Stimulated activated CD4-positive, alpha-beta T cell treated with anti-CD3 and anti-CD28 coated beads, Interleukin-1b, Interleukin-23, amount 100 ng/mL, for 4 hours (primary cell): ENCODE results near the gene COL1A1.
A peak's percentile ranks its signal among the peaks of the same experiment; 100 is the strongest.

Source experiments
- DNase-seq, 2 donors: peaks; one replicate each; pipeline ENCODE4 v3.0.0-alpha.2; 2020; ENCODE audit warnings: low read depth in 2 of 2

Gene COL1A1

DNA sequence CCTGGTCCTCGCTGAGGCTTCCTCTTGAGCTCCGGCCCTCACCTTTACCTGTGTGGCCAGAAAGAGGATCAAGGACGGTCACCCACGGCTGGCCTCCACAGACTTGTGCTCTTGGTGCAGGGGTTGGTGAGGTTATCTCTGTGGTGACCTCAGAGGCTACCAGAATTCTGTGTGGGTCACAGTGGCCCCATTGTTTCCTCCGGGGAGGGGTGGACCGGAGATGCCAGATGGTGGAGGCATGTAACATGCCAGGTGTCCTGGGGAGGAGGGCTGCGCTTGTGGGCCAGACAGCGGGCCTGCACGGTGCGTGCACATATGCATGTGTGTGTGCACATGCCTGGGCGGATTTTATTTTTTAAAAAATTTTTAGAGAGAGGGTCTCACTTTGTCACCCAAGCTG is 29.3 kb downstream of the COL1A1 start:
- no peak for DNase-seq

DNA sequence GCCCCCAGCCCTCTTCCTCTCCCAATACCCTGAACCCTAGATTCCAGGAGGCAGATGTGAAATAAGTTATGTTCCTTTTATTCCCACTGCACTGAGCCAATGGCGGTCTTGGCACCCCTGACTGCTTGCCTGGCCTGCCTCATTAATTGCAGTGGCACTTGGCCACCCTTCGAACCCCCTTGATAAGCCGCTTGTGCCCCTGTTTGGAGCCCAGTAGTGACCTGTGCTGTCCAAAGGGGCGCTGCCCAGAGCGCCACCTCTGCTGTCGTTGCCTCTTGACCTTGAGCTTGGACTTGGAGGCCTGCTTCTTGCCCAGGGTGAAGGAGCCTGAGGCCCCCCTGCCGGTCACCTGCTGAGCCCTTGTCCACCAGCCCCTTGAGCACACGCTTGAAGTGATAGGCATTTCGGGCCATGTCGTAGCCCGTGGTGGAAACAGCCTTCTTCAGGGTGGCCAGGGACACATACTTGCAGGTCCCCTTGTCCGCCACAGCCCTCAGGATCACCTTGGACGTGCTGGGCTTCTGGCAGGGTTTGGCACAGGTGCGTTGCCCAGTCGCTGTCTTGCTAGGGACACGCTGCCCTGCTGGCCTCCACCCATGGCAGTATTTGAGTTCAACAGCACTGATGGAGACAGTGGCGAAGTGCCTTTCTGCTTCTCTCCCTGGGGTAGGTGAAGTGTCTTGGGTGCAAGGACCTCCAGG is 29.9 kb downstream of the COL1A1 start:
- DNase-seq = no peak

DNA sequence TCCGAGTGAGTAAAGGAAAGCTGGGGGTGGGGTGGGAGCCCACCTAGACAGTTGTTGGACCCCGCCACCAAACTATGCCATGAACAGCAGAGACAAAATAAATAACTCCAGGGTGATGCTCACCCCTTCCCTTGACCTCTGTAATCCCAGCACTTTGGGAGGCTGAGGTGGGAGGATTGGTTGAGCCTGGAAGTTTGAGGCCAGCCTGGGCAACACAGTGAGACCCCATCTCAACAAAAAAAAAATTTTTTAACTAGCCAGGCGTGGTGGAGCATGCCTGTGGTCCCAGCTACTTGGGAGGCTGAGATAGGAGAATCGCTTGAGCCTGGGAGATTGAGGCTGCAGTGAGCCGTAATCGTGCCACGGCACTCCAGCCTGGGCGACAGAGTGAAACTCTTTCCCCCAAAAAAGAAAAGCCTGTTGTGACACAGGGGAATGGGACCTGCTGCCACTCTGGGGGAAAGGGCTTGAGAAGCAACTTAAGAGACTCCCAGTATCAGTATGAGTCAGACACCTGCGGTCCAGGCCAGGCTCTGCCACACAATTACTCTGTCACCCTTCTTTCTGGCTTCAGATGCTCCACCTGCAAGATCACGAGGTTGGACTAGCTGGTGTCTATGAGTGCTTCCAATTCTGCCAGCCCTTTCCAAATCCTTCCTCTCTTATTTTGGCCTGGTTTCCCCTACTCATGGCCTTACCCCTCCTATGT is 30.6 kb downstream of the COL1A1 start:
- DNase-seq = no peak

DNA sequence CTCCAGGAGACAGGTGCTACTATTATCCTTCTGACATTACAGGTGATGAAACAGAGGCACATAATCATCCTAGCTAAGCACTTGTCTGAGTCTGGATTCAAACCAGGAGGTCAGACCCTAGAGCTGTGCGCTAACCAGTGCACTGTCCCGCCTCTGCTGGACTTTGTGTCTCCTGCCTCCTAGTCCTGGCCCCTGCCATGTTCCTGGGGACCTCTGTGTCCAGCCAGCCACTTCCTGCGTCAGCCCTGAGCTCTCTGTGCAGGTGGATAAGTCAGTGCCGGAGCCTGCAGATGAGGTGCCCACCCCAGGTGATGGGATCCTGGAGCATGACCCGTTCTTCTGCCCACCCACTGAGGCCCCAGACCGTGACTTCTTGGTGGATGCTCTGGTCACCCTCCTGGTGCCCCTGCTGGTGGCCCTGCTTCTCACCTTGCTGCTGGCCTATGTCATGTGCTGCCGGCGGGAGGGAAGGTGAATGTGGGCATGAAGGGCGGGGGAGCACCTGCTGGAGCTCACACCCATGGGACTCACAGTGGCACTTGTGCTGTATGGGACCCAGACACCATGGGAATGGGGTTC is 31.5 kb downstream of the COL1A1 start:
- DNase-seq = no peak

DNA sequence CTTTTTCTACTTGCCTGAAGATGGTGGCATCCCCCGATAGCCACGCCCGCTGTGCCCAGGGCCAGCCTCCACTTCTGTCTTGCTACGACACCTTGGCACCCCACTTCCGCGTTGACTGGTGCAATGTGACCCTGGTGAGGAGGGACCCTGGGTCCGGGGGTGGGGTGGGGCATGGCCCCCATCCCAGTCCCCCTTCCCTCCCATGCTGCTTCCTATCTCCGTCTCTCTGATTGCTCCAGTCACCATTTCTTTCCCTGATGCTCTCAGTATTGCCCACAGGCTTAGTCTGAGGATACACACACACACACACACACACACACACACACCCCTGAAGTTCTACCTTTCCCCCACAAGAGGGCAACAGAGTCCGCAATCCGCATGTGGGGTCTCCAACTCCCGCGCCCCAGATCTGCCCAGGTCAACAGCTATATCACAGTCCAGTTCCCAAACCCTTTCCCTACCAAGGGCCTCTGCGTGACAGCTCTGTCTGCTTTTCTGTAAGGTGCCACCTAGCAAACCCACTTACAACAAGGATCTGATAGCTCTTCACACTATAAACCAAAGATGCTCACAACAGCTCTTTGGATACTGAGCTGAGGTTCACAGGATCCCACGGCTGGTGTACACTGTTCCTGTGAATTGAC is 32.2 kb downstream of the COL1A1 start:
- DNase-seq = peak in 1 of 2 donors; percentile 59

DNA sequence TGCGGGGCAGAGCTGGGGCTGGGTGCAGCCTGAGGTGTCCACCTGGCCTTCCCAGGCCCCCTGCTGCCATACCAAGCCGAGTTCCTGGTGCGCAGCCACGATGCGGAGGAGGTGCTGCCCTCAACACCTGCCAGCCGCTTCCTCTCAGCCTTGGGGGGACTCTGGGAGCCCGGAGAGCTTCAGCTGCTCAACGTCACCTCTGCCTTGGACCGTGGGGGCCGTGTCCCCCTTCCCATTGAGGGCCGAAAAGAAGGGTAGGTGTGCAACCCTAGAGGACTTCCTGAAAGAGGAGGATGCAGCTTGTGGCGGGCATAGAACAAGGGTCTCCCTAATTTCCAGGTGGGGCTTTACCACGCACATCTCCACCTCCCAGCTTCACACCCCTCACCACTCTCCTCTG is 33.1 kb downstream of the COL1A1 start:
- DNase-seq = no peak

DNA sequence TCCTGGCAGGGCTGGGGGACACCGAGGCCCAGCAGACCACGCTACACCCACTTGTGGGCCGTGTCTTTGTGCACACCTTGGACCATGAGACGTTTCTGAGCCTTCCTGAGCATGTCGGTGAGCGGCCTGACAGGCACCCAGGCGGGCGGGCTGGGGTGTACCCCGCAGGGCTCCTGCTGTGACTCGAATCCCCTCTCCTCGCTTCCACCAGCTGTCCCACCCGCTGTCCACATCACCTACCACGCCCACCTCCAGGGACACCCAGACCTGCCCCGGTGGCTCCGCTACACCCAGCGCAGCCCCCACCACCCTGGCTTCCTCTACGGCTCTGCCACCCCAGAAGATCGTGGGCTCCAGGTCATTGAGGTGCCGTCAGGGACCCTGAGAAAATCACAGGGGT is 34.1 kb downstream of the COL1A1 start:
- DNase-seq = no peak

DNA sequence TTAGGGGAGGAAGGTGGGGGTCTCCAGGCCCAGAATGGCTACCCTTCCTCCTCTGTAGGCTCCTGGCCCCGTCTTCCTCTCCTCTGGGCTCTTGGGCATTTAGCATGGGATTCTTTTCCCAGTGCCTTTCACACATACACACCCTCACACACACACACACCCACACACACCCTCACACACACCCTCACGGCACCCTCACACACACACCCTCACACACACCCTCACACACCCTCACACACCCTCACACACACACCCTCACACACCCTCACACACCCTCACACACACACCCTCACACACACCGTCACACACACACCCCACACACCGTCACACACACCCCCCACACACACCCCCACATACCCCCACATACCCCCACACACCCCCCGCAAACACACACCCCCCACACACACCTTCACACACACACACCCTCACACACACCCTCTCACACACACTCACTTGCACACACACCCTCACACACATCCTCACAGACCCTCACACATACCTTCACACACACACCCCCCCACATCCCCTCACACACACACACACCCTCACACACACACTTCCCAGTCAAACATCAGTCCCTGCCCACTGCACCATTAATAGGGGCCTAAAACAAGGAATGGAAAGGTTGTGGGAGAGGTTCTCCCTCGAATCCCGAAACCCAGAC is 34.8 kb downstream of the COL1A1 start:
- no peak for DNase-seq

DNA sequence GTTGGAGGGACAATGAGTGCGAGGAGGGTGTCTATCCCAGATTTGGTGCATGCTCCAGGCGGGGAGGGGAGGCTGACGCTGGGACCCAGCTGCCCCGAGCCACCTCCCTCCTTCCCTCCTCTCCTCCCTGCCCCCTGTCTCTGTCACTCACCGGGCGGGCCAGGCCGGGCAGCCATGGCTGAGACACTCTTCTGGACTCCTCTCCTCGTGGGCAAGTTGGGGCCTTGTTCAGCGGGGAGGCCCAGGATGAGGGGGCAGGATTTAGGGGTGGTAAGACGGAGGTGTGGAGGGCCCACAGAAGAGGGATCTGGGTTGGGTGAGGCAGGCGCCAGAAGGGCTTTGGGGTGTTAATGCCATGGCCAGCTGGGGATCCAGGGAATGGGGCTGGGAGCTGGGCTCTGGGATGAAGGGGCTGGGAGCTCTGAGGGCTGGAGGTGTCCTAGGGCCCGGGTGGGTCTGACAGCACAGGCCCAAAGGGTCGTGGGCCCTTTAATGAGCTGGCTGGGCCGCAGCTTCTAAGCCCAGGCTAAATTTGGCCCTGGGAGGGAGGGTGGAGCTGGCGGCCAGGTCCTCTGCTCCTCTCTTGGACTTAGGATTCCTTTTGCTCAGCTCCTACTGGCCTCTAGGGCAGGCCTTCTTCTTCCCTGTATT is 35.4 kb downstream of the COL1A1 start, which contains the start of gene SGCA:
Gene SGCA (plus strand): TSS at position 139 of the 651 bp plus-strand sequence. CDS start 36 bp downstream, at position 175.
- DNase-seq = no peak

DNA sequence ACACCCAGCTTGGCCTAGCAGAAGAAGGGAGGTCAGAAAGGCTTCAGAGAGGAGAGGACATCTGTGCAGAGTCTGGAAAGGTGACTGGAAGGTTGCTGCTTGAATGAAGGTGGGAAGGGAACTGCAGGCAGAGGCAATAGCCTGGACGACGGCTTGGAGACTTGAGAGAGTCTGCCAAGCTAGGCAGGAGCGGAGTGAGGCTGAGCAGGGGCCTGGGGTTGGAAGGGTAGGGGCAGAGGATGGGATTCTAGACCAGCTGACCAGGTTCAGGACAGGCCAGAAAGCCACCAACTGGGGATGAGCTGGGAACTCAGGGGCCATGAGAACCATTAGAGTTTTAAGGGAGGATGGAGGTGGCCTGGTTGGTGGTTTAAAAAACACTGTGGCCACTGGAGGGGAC is 36.0 kb downstream of the COL1A1 start:
- no peak for DNase-seq

DNA sequence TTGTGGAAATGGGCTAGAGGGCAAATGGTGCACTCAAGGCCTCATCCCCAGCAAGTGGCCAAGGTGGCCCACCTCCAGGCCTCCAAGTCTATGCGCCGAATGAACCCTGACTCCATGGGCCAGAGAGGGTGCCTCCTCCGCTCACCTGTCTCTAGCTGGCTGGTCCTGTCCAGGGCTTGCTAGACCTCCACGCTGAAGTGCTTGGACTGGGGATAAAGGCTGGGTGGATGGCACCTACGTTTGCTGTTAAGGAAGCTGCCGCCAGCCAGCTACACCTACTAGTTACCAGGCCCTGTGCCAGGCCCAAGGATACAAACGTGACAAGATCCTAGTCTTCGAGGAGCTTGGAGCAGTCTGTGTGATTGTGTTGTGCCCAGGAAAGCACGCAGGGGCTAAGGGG is 36.4 kb downstream of the COL1A1 start:
- no peak for DNase-seq

DNA sequence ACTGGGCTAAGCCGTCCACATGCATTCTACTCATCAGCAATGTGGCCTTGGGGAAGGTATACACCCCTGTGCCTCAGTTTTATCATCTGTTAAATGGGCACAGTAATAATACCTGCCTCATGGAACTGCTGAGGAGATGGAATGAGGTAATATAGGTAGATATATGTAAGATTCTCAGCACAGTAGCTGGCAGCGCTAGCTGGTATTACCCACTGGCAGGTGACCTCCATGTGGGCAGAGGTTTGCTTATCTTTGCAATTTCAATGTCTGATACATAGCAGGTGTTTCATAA is 36.8 kb downstream of the COL1A1 start:
- DNase-seq = no peak

DNA sequence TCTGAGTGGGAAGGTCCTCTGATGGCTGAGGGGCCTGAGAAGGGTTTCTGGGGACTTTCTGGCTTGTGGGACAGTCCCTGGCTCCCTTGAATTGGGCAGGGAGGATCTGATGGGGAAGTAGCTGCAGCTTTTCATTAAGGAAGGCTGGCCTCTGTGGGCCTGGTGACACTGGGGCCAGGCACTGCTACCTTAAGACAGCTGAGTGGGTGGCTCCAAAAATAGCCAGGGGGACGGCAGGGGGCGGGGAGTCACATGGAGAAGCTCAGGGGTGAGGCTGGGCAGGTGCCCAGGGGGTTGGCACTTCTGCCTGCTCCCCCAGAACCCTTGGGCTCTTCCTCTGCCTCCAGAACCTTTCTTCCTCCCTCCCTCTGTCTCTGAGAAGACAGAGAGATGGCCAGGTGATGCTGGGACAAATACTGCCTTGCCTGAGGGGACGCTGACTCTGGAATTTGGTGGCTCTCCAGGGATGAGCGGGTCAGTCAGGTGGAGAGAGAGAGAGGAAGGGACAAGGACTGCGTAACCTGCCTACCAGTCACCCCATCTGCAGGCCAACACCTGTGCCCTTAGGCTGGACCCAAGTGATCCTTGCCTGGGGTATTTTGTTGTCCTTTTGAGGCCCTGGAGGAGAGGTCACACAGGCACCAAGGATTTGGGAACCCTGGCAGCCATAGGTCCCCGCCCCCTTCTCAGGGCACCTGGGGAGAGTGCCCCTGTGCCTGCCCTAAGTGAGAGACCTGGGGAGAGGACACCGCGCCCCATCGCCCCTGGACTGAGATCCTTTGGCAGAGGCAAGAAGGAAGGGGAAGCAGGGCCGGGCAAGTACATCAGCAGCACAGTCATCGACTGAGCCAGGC is 37.4 kb downstream of the COL1A1 start:
- no peak for DNase-seq

DNA sequence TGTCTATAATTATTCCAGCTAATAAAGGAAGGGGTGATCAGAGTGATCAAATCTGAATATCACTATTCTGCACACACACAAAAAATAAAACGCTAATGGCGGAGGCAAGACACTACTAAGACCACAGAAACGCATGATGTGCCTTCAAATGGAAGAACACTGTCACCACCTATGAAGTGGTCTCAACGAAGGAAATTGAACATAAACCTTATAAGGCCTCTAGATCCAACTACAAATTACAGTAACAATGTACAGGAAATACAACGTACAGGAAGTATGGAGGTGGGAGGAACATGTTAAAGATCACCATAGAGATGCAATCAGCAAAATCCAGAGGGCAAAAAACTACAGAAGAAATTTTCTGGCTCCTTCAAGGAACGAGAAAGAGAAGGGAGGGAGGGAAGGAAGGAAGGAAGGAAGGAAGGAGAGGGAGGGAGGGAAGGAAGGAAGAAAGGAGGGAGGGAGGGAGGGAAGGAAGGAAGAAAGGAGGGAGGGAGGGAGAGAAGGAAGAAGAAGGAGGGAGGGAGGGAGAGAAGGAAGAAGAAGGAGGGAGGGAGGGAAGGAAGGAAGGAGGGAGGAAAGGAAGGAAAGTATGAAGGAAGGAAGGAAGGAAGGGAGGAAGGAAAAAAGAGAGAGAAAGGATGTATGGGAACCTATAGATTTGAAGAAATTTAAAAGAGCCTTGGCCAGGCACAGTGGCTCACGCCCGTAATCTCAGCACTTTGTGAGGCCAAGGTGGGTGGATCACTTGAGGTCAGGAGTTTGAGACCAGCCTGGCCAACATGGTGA is 38.8 kb downstream of the COL1A1 start:
- no peak for DNase-seq

DNA sequence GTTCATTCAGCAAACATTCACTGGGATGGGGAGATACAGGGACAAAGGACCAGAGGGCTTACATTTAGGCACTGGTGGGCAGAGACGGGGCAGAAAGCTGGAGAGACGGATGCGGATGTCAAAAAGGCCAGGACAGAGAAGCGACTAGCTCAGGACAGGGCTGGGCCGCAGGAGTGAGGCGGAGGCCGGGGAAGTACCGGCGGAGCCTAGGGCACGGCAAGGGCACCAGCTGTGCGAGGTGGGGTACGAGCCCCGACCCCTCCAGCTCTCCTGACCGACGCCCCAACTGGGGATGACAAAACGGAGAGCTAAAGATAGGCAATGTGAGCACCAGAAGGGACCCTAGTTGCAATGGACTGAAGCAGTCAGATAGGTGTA is 39.5 kb downstream of the COL1A1 start:
- no peak for DNase-seq

DNA sequence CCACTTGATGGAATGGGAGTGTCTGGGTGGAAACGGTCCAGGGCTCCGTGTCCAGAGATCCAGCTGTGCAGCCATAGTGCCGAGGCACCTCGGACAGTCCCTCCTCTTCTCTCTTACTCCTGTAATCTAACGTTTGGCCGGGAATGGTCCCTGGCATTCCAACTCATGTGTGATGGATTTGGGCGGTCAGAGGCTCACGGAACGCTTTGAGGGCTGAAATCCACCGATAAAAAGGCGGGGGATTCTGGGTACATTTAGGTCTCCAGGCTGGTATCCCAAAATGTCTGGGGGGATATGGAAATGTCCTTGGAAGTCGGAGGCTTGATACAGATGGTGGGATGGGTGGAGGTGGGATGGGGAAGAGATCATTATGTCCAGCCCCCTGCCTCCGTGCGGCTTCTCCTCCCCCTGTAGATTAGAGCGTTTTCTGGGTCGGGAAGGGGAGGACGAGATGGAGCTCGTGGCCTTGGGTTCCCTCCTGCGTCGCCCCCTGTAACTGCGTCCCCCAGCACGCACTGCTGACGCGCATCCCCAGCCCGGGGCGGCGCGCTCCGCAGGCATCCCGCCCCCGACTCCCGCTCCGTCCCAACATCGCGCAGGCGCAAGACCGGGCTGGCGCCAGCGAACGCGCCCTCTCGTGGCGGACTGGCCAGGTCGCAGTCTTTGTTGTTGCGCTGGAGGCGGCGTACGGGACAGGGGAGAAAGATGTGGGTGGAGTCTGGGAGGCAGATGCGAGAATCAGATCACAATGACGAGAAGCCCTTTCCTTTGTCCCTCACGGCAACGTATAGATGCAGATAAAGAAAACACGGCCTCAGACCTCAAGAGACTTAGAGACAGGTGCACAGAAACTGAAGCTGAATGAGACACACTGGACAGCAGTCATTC is 40.2 kb downstream of the COL1A1 start:
- DNase-seq = peak; percentile 94 to 96

DNA sequence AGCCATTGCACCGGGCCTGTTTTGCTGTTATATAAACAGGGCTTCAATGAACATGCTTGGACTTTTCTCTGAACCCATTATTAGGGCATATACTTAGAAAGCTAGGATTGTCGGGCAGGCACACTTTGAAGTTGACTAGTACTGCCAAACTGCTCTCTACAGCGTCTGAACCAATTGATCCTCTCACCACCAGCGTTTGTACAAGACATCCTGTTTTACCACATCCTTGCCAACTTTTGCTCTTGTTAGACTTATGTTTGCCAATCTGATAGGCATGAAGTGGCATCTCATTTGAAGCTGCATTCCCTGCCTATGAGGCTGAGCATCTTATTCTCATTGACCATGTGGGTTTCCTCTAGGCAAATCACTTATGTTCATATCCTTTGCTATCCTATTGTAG is 43.5 kb downstream of the COL1A1 start:
- DNase-seq = no peak

DNA sequence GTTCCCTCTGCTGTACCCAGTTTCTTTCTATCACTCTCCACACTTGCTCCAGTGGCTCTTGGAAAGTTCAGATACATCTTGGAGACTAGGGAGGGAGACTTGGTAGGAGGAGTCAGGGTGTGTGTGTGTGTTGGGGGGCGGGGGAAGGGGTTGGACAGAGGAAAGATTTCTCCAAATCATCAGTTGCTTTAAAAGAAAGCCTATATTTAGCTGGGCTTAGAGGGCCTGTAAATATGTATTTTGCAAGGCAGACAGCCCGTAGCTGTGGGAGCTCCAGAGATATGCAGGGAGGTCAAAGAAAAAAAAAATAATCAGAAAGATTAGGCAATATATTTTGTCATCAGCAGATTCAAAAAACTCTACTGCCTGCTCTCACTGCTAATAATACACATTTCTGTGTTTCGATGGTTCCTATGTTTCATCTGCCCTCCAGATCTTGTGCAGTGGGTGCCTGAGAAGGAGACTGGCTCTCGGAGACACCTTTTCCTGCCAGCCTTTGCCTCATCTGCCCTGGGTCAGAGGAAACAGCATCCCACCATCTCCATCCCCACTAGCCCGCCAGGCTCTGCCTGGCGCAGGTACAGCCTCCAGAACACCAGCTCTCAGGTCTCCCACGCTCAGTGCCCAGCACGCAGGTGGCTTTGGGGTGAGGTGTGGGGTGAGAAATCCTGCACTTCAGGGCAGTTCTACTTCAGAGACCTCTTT is 46.2 kb downstream of the COL1A1 start:
- DNase-seq = no peak
